PC-3 (cell line): ENCODE measurements around the gene KRT86.

Experiments
- EZH2 ChIP-seq: fragments of 300-600 bp; sonication (generic); IDR thresholded peaks from one replicate; pipeline ENCODE4 v1.6.1; 2017; ENCODE audit warnings: antibody characterized with exemption, mild to moderate bottlenecking, low read length; ENCODE audit not compliant: unreplicated experiment
- EZH2phosphoT487 ChIP-seq: fragments of 300-600 bp; sonication (generic); IDR thresholded peaks from 2 replicates; pipeline ENCODE4 v1.6.1; 2018; ENCODE audit warnings: mild to moderate bottlenecking, antibody characterized with exemption, low read length, borderline replicate concordance
- TF ChIP-seq, protein P1 (sequence below): fragments of 300-600 bp; sonication (generic); conservative IDR thresholded peaks from 2 replicates; pipeline ENCODE4 v1.5.1; 2017; ENCODE audit warnings: antibody characterized with exemption, low read depth, mild to moderate bottlenecking, low read length

DNA sequence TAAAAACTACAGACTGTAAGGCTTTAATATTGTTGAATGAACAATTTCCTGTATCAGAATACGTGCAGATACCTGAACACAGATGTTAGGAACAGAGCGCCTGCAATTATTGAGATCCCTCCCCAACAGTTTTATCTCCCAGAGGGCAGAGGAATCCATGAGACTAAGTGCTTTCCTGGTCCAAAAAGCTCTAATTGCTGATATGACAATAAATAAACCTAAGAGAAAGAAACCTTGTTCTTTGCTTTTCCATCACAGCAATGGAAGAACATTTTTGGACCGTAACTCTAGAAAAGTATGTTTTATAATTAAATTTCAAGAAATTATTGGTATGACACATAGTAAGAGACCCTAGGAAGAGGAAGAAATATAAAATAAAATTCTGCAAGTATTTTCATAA lies 59.7 kb downstream of the KRT86 start:
- TF ChIP-seq, protein P1, sequence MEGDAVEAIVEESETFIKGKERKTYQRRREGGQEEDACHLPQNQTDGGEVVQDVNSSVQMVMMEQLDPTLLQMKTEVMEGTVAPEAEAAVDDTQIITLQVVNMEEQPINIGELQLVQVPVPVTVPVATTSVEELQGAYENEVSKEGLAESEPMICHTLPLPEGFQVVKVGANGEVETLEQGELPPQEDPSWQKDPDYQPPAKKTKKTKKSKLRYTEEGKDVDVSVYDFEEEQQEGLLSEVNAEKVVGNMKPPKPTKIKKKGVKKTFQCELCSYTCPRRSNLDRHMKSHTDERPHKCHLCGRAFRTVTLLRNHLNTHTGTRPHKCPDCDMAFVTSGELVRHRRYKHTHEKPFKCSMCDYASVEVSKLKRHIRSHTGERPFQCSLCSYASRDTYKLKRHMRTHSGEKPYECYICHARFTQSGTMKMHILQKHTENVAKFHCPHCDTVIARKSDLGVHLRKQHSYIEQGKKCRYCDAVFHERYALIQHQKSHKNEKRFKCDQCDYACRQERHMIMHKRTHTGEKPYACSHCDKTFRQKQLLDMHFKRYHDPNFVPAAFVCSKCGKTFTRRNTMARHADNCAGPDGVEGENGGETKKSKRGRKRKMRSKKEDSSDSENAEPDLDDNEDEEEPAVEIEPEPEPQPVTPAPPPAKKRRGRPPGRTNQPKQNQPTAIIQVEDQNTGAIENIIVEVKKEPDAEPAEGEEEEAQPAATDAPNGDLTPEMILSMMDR = no peak
- TF ChIP-seq EZH2phosphoT487 = no peak
- no peak for TF ChIP-seq EZH2
